Gastrocnemius medialis (tissue), 4 donors: ENCODE data around the gene HAT1.

Experiments used
- POLR2A ChIP-seq, 2 donors: fragments of 450-650 bp; IDR thresholded peaks; one replicate each; pipeline ENCODE4 v1.6.1; 2017; ENCODE audit warnings: antibody characterized with exemption in 2 of 2, mild to moderate bottlenecking in 2 of 2, moderate library complexity in 2 of 2
- TF ChIP-seq, protein P1 (sequence below), 5 experiments: fragments of 450-650 bp in 3 of 5; fragments of 200-600 bp in 2 of 5; sonication (generic) in 2 of 5; IDR thresholded peaks in 4 of 5; conservative IDR thresholded peaks in 1 of 5; 1 replicate in 4 of 5; 2 replicates in 1 of 5; pipeline ENCODE4 v1.5.1; 2016 to 2019; ENCODE audit warnings: antibody characterized with exemption in 5 of 5, mild to moderate bottlenecking in 3 of 5, moderate library complexity in 3 of 5

DNA sequence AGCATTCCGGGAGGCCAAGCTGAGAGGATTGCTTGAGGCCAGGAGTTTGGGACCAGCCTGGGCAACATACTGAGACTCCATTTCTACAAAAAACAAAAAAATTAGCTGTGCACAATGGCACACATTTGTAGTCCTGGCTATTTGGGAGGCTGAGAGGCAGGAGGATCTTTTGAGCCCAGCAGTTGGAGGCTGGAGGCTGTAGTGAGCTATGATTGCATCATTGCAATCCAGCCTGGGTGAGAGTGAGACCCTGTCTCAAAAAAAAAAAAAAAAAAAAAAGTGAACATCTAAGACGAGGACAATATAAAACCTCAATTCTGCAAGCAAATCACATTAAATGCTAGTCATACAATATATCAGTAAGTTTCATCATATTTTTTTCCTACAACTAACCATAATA is 2.8 kb upstream of the HAT1 start:
- TF ChIP-seq, protein P1, sequence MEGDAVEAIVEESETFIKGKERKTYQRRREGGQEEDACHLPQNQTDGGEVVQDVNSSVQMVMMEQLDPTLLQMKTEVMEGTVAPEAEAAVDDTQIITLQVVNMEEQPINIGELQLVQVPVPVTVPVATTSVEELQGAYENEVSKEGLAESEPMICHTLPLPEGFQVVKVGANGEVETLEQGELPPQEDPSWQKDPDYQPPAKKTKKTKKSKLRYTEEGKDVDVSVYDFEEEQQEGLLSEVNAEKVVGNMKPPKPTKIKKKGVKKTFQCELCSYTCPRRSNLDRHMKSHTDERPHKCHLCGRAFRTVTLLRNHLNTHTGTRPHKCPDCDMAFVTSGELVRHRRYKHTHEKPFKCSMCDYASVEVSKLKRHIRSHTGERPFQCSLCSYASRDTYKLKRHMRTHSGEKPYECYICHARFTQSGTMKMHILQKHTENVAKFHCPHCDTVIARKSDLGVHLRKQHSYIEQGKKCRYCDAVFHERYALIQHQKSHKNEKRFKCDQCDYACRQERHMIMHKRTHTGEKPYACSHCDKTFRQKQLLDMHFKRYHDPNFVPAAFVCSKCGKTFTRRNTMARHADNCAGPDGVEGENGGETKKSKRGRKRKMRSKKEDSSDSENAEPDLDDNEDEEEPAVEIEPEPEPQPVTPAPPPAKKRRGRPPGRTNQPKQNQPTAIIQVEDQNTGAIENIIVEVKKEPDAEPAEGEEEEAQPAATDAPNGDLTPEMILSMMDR (IDR thresholded peaks at IDR 0.05 in 4 of 5, conservative IDR thresholded peaks at IDR 0.05 in 1 of 5), result no peak
- no peak for TF ChIP-seq POLR2A (IDR thresholded peaks at IDR 0.05)
